ENCODE results near the gene ACSF3. TPM values are rescaled to one million over a fixed set of nuclear protein-coding genes. Genes with fewer than 3 reads are reported as not detected.

ACSF3 gene
- total RNA-seq, 1 donor from 2014 or later = 78.0 TPM

- DNase-seq = no peak
- Mint-ChIP-seq H3K36me3 (ENCODE audit: low read depth) (peaks cover 44% of the 10 kb centered on the region), H3K27me3 (no peaks in the 10 kb centered on the region), H3K4me3 (no peak overlapping the region), H3K9me3 (no peaks in the 10 kb centered on the region), H3K27ac (no peak overlapping the region), H3K4me1 (peaks cover 7% of the 10 kb centered on the region)
- TF ChIP-seq CTCF (IDR thresholded peaks at IDR 0.05) = no peak
- ChIA-PET POLR2A (interaction anchor here (1.0 to 5.3 kb wide), 2 partner anchors 7 to 14 kb away, joined by 3 to 28 read pairs; no protein-coding TSS in a partner anchor), CTCF (no interaction called here)
- no peak for ATAC-seq (ENCODE audit: low read depth)
- intact Hi-C loops (cut with micrococcal nuclease) = no loop called here
These were observed 18.9 kb downstream of the ACSF3 start for GRCh38 chr16:89112377-89113151.

- CTCF ChIA-PET = no interaction called here
- Mint-ChIP-seq H3K4me1 (peaks cover 7% of the 10 kb centered on the region), H3K4me3 (peak overlapping the region; percentile 78), H3K9me3 (no peaks in the 10 kb centered on the region), H3K27ac (peak overlapping the region; percentile 95), H3K27me3 (no peaks in the 10 kb centered on the region), H3K36me3 (ENCODE audit: low read depth) (peaks cover 43% of the 10 kb centered on the region)
- POLR2A ChIA-PET = interaction anchor here (0.6 to 5.3 kb wide), 5 partner anchors 8 to 145 kb away, joined by 3 to 28 read pairs (median 6); partner anchors contain the start of gene ACSF3
- ATAC-seq (ENCODE audit: low read depth) = no peak
- DNase-seq = no peak
- intact Hi-C loops (cut with micrococcal nuclease) = no loop called here
- TF ChIP-seq CTCF (IDR thresholded peaks at IDR 0.05) = no peak
These were observed 19.5 kb downstream of the ACSF3 start for GRCh38 chr16:89113152-89113547.

GRCh38 chr16:89113661-89114060 is 20.0 kb downstream of the ACSF3 start:
- H3K27me3 Mint-ChIP-seq = no peaks in the 10 kb centered on the region
- DNase-seq (no peak), ATAC-seq (ENCODE audit: low read depth) (peak; percentile 40)
- ChIA-PET CTCF (no interaction called here), POLR2A (interaction anchor here (0.6 to 5.3 kb wide), 7 partner anchors 8 to 240 kb away, joined by 3 to 28 read pairs (median 3); partner anchors contain the start of gene ACSF3)
- H3K4me1 Mint-ChIP-seq = peaks cover 7% of the 10 kb centered on the region
- H3K36me3 Mint-ChIP-seq (ENCODE audit: low read depth) = peaks cover 43% of the 10 kb centered on the region
- peak overlapping the region; percentile 95 for H3K27ac Mint-ChIP-seq
- H3K4me3 Mint-ChIP-seq = peak overlapping the region; percentile 78
- no peak for TF ChIP-seq CTCF (IDR thresholded peaks at IDR 0.05)
- no peaks in the 10 kb centered on the region for H3K9me3 Mint-ChIP-seq
- intact Hi-C loops (cut with micrococcal nuclease) = loop anchor here (2.0 kb wide), 3 partner anchors 19 to 103 kb away; partner anchors contain the start of gene ZNF778

- TF ChIP-seq CTCF (IDR thresholded peaks at IDR 0.05) = no peak
- Mint-ChIP-seq H3K4me1 (peaks cover 9% of the 10 kb centered on the region), H3K27me3 (no peaks in the 10 kb centered on the region), H3K27ac (peak overlapping the region; percentile 95), H3K36me3 (ENCODE audit: low read depth) (peaks cover 44% of the 10 kb centered on the region), H3K9me3 (no peaks in the 10 kb centered on the region), H3K4me3 (peak overlapping the region; percentile 78)
- intact Hi-C loops (cut with micrococcal nuclease) = loop anchor here (2.0 kb wide), 3 partner anchors 20 to 102 kb away; partner anchors contain the start of gene ZNF778
- peak; percentile 7 for ATAC-seq (ENCODE audit: low read depth)
- POLR2A ChIA-PET = interaction anchor here (0.7 to 5.3 kb wide), 9 partner anchors 14 to 240 kb away, joined by 3 to 28 read pairs (median 4); partner anchors contain the start of gene ACSF3
- no peak for DNase-seq
- CTCF ChIA-PET = interaction anchor here (1.5 kb wide), 1 partner anchor 16 kb away, joined by 3 read pairs; no protein-coding TSS in a partner anchor
These were observed 20.7 kb downstream of the ACSF3 start for GRCh38 chr16:89114159-89114981.

All from activated B cell treated with CpG ODN at 0.5 μM for 24 hours (primary cell).